Stimulated activated CD4-positive, alpha-beta T cell treated with anti-CD3 and anti-CD28 coated beads, Interleukin-12 subunit alpha, Interleukin-12 subunit beta, amount 100 ng/mL, for 4 hours (primary cell): ENCODE measurements around the gene BTRC.
"Not testable (repeated sequence)": the region's sequence is repeated elsewhere in the genome, so short reads cannot be mapped to it uniquely, and the experiment has no call there.

ENCODE experiments used
- DNase-seq: peaks from one replicate; pipeline ENCODE4 v3.0.0-alpha.2; 2020

Gene BTRC

DNA sequence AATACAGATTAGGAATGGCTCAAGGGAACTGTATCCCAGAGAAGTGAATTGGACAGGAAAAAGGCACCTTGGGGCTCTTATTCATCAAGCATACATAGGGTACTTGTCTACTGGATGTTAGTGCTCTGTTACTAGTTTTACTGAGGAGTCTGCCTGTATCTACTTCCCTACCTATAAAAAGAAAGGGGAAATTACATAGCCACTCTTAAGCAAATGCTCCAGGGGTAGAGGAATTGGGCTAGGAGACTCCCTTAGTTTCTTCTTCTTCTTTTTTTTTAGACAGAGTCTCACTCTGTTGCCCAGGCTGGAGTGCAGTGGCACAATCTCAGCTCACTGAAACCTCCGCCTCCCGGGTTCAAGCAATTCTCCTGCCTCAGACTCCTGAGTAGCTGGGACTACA is 239.4 kb downstream of the BTRC start:
- not testable (repeated sequence) for DNase-seq

DNA sequence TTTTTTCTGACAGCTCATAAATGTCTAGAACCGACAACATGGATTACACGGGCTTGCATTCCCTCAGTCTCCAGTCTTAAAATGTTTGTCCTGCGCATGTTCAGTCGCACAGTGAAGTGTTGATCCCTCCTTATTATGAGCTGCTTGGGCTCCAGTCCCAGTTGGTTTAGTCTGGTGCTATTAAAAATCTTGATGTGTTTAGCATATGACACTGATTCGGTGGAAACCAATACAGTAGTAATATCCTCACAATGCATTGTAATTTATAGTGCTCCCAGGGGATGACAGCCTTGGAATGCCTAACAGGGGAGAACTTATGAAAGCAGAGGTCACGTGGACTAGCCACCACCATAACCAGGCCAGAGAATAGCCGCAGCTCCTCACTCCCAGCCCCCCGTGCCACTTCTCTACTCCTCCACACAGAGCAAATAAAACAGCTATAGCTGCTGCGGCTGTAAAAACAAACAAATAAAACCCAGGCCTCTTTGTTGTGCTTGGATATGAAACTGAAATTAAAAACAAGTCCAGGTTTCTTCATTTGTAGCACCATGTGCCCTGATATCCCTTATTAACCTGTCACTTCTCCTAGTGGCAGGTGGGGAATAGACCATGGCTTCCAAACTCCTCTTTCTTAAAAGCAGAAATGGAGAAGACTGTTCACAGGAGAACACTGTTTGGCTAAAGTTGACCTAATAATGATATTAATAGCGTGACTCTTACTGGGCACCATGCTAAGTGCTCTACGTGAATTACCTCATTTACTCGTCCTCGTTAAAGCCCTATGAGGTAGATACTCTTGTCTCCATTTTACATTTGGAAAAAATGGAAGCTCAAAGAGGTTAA is 241.8 kb downstream of the BTRC start:
- no peak for DNase-seq

DNA sequence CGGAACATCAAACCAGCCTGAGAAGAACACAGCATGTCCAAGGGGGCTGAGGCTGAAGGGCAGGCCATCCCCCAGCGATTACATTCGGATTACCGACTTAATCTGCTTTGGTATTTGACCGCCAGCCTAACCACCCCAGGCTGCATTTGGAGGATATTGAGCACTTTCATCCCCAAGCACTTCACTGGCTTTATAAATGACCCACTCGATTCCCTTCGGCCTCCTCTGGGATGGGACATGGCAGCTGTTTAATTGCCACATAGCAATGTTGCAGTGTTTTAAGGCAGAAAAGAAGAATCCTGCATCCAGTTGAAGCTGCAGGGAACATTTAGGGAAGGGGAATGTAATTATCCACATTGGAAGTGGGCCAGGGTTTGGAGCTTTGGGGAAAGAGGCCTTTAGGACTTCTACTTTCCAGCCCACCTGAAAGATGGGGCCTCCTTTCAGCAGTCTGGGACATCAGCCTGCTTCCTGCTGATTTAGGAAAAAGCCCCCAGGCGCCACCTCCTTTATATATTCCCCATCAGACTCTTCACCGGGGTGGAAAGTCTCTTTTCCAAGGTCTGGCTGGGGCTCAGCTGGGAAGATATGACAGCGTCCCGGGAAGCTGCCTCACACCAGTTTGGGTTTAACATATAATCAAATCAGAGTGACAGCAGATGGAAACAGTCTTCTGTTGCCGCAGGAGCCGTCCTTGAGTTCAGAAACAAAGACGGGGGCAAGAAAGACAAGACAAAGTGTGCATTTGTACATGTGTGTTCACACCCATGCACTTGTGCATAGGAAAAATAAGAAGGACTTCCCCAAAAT is 243.3 kb downstream of the BTRC start:
- no peak for DNase-seq

DNA sequence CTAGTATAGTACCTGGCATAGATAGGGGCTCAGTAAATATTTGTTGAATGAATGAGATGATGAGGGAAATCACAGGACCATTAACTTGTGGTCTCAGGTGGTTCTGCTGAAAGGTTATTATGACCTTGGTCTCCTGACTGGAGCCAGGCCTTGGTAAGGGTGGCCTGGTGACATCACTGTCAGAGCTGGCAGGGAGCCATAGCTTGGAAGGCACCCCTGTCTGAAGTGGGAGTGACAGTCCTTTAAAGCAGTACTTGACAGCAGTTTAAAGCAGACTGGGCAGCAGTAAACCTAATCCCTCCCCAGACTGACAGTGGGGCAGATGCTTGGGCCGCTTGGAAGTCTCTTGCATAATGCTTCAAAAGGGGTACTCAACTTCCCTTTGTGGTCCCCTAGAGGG is 247.6 kb downstream of the BTRC start:
- no peak for DNase-seq

DNA sequence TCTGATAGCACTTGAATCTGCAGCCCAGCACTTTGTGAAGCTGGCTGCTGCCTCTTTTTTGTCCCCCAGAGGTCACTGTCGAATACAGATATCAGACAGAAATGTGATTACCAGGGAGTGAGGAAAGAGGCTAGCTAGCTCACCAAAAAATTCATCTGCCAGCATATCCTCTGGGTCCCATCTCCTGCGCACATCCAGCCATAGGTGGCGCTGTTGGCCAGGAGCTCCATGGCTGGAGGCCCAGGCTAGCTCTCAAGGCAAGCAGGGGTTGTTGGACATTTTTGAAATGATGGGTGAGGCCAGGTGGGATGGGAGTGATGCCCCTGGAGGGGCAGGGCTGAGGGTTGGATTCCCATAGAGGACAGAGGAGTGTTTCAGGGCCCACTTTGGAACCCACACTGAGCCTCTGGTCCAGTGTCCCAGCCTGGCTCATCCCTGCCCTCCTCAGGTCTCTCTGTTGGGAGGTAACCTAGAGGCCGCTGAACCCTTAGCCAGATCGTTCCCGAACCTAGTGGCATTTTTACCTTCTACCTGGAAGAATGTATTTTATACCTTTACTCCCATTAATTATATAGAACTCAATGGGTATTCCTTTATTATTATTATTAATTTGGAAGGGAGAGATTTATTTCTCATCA is 248.9 kb downstream of the BTRC start:
- peak; percentile 66 for DNase-seq
